Measurements from ENCODE around the gene HEXD. TPM values are rescaled to one million over a fixed set of nuclear protein-coding genes. Genes with fewer than 3 reads are reported as not detected.

The HEXD gene
- total RNA-seq, 2 donors from 2014 or later = 31.5 to 37.6 TPM

- WGBS, 2 experiments (ENCODE audit: insufficient coverage in 1 of 2, insufficient read length in 1 of 2) = 93% methylated on average over 15 of the region's 15 CpGs
- Histone ChIP-seq H3K4me3 (ENCODE audit: low read length) (no peak overlapping the region), H3K36me3 (ENCODE audit: control insufficient read depth, insufficient read depth, low read length) (peaks cover 10% of the 10 kb centered on the region), H3K27me3 (ENCODE audit: control insufficient read depth, insufficient read depth, low read length, poor library complexity, severe bottlenecking) (no peaks in the 10 kb centered on the region), H3K4me1 (ENCODE audit: control insufficient read depth, insufficient read depth, low read length) (peaks cover 5% of the 10 kb centered on the region), H3K9me3 (ENCODE audit: control insufficient read depth, low read length) (no peaks in the 10 kb centered on the region), H3K27ac (ENCODE audit: low read depth, low read length) (no peak overlapping the region), H3K9ac (ENCODE audit: extremely low read depth, low read length, poor library complexity, severe bottlenecking) (no peak overlapping the region)
- peaks cover 15% of the 10 kb centered on the region for H3K36me3 Mint-ChIP-seq (ENCODE audit: low read depth)
- DNase-seq = no peak
- no peaks in the 10 kb centered on the region for H3K27me3 Mint-ChIP-seq (ENCODE audit: insufficient read depth)
- no peak overlapping the region for H3K4me3 Mint-ChIP-seq
- H3K9me3 Mint-ChIP-seq = peaks cover 2% of the 10 kb centered on the region
- H3K4me1 Mint-ChIP-seq = peaks cover 5% of the 10 kb centered on the region
- no peak overlapping the region for H3K27ac Mint-ChIP-seq
- no peak for TF ChIP-seq CTCF (conservative IDR thresholded peaks at IDR 0.05)
These were observed 28.0 kb downstream of the HEXD start for GRCh38 chr17:82446124-82446523.

DNA sequence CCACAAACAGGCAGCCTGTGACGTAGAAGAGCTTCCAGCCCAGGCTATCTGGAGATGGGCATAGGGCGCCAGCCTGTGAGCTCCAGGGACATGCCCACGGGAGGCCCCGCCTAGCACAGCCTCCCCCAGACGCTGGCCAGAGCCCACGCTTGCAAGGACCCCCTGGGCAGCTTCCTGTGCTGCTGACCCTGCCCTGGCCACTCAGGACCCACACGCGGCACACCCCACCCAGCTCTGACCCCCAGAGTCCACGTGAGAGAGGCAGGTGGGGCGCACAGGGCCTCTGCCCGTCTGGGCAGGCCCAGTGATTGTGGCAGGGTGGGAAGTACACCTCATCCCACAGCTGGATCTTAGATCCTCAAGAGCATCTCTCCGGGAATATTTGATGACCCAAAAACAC lies 28.5 kb downstream of the HEXD start:
- Histone ChIP-seq H3K36me3 (ENCODE audit: control insufficient read depth, insufficient read depth, low read length) (peaks cover 10% of the 10 kb centered on the region), H3K27ac (ENCODE audit: low read depth, low read length) (no peak overlapping the region), H3K9ac (ENCODE audit: extremely low read depth, low read length, poor library complexity, severe bottlenecking) (no peak overlapping the region), H3K9me3 (ENCODE audit: control insufficient read depth, low read length) (peaks cover 4% of the 10 kb centered on the region), H3K27me3 (ENCODE audit: control insufficient read depth, insufficient read depth, low read length, poor library complexity, severe bottlenecking) (no peaks in the 10 kb centered on the region), H3K4me1 (ENCODE audit: control insufficient read depth, insufficient read depth, low read length) (peaks cover 5% of the 10 kb centered on the region), H3K4me3 (ENCODE audit: low read length) (no peak overlapping the region)
- Mint-ChIP-seq H3K27me3 (ENCODE audit: insufficient read depth) (no peaks in the 10 kb centered on the region), H3K4me3 (no peak overlapping the region), H3K36me3 (ENCODE audit: low read depth) (peaks cover 15% of the 10 kb centered on the region), H3K27ac (no peak overlapping the region), H3K4me1 (peaks cover 5% of the 10 kb centered on the region), H3K9me3 (peaks cover 7% of the 10 kb centered on the region)
- DNase-seq = no peak
- 89 to 94% methylated on average over 4 to 12 of the region's 12 CpGs for WGBS, 2 experiments (ENCODE audit: insufficient coverage in 1 of 2, insufficient read length in 1 of 2)
- TF ChIP-seq CTCF (conservative IDR thresholded peaks at IDR 0.05) = no peak

DNA sequence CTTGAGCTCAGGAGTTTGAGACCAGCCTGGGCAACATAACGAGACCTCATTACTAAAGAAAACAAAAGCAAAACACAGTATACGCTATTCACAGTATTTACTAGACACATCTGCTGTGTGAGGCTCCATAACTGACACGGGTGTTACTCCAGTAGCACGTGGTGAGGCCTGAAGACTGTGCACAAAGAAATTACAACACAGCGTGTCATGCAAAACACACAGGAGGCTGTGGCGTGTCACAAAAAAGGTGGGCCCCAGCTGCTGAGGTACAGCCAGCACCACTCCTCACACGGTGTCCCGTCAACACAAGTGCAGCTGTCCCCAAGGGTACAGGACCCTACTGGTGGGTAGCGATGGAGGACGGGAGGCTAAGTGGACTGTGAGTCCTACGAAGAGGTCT lies 29.7 kb downstream of the HEXD start:
- Mint-ChIP-seq H3K27me3 (ENCODE audit: insufficient read depth) (peaks cover 4% of the 10 kb centered on the region), H3K4me3 (no peak overlapping the region), H3K9me3 (peaks cover 18% of the 10 kb centered on the region), H3K27ac (no peak overlapping the region), H3K4me1 (peaks cover 5% of the 10 kb centered on the region), H3K36me3 (ENCODE audit: low read depth) (peaks cover 11% of the 10 kb centered on the region)
- H3K9me3 ChIP-seq (ENCODE audit: control insufficient read depth, low read length) = peaks cover 12% of the 10 kb centered on the region
- H3K4me3 ChIP-seq (ENCODE audit: low read length) = no peak overlapping the region
- no peak overlapping the region for H3K27ac ChIP-seq (ENCODE audit: low read depth, low read length)
- peaks cover 5% of the 10 kb centered on the region for H3K4me1 ChIP-seq (ENCODE audit: control insufficient read depth, insufficient read depth, low read length)
- peaks cover 10% of the 10 kb centered on the region for H3K36me3 ChIP-seq (ENCODE audit: control insufficient read depth, insufficient read depth, low read length)
- no peak for DNase-seq
- TF ChIP-seq CTCF (conservative IDR thresholded peaks at IDR 0.05) = no peak
- H3K27me3 ChIP-seq (ENCODE audit: control insufficient read depth, insufficient read depth, low read length, poor library complexity, severe bottlenecking) = no peaks in the 10 kb centered on the region
- no peak overlapping the region for H3K9ac ChIP-seq (ENCODE audit: extremely low read depth, low read length, poor library complexity, severe bottlenecking)
- 97% methylated on average over 9 to 11 of the region's 11 CpGs for WGBS, 2 experiments (ENCODE audit: insufficient coverage in 1 of 2, insufficient read length in 1 of 2)
